Retinal pigment epithelial cell (primary cell): ENCODE data around the gene HDGF.

Experiments
- DNase-seq: peaks from one replicate; pipeline ENCODE4 v3.0.0-alpha.2; 2010; ENCODE audit warnings: low read depth
- H3K4me3 ChIP-seq: 2 replicates; pipeline ENCODE4 v1.5.1; 2011; ENCODE audit warnings: mild to moderate bottlenecking, low read length, control low read depth, moderate library complexity
- CTCF ChIP-seq: conservative IDR thresholded peaks from 2 replicates; pipeline ENCODE4 v1.5.1; 2011; ENCODE audit warnings: low read depth, low read length, control low read depth, inconsistent platforms

Gene HDGF

GRCh38 chr1:156741481-156741983 lies 9.9 kb downstream of the HDGF start:
- peak overlapping the region; percentile 30 for H3K4me3 ChIP-seq
- DNase-seq, result no peak
- no peak for TF ChIP-seq CTCF

- no peak for TF ChIP-seq CTCF
- H3K4me3 ChIP-seq, result peak within 1 kb of the TSS; percentile 89
- peak; percentile 98 for DNase-seq
Measured at GRCh38 chr1:156740741-156741480, 10.6 kb downstream of the HDGF start, which contains the start of gene MRPL24. MRPL24 (minus strand) TSS chr1:156741088; CDS start chr1:156738704, 2,384 bp downstream.

- no peak for DNase-seq
- H3K4me3 ChIP-seq, result peak overlapping the region; percentile 89
- TF ChIP-seq CTCF, result no peak
Measured at GRCh38 chr1:156740237-156740740, 11.2 kb downstream of the HDGF start.

- TF ChIP-seq CTCF, result no peak
- DNase-seq, result no peak
- H3K4me3 ChIP-seq, result no peak overlapping the region
Measured at GRCh38 chr1:156738916-156739315, 12.6 kb downstream of the HDGF start.

GRCh38 chr1:156738407-156738806 lies 13.1 kb downstream of the HDGF start:
- H3K4me3 ChIP-seq, result no peak overlapping the region
- TF ChIP-seq CTCF, result no peak
- no peak for DNase-seq

- no peak for DNase-seq
- no peak for TF ChIP-seq CTCF
- H3K4me3 ChIP-seq, result no peak overlapping the region
Measured at GRCh38 chr1:156733989-156734584, 17.4 kb downstream of the HDGF start.
